ENCODE data around the gene PITPNC1.
"Not testable (repeated sequence)": the region's sequence is repeated elsewhere in the genome, so short reads cannot be mapped to it uniquely, and the experiment has no call there.

The PITPNC1 gene

DNA sequence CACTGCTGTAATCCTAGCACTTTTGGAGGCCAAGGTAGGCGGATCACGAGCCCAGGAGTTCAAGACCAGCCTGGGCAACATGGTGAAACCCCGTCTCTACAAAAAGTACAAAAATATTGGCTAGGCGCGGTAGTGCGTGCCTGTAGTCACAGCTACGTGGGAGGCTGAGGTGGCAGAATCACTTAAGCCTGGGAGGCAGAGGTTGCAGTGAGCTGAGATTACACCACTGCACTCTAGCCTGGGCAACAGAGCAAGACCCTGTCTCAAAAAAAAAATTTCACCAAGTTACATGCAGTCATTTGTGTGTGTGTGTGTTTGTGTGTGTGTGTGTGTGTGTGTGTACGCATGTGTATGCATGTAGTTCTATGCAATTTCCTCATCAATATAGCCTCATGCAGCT lies 325.8 kb downstream of the PITPNC1 start:
- not testable (repeated sequence) for DNase-seq

DNA sequence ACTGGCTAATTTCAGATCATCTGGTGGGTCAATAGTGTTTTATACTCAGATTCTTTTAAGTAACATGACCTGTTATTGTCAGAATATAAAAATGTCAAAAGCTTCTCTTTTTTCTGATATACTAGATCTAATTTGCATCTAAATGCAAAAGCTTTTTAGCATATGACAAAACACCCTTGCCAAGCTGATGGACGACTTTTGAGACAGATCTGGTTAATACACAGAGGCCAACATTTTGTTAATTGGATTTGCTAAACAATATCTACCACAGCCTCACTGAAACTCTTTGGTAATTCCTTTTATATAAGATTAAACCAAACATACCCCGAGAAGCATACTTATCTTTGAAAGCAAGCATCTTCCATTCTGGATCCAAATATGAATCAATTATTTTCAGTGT lies 330.4 kb downstream of the PITPNC1 start:
- no peak for DNase-seq

DNA sequence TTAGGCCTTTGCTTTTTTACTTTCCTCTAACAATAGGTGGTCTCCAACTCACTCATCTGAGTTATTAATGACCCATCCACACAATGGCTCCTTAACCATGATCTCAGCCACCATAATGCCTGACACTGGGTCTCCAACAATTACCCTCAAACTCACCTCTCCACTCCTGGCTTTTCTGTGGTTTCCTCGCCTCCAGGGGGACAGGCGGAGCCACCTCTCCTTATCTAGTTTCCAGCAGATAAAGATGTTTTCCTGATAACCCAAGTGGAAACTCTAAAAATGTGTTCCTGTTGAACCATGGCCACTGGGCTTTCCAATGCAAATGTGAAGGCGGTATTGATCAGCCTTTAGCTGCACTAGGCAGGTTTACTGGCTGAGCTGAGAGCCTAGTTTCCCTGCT lies 331.3 kb downstream of the PITPNC1 start:
- no peak for DNase-seq

DNA sequence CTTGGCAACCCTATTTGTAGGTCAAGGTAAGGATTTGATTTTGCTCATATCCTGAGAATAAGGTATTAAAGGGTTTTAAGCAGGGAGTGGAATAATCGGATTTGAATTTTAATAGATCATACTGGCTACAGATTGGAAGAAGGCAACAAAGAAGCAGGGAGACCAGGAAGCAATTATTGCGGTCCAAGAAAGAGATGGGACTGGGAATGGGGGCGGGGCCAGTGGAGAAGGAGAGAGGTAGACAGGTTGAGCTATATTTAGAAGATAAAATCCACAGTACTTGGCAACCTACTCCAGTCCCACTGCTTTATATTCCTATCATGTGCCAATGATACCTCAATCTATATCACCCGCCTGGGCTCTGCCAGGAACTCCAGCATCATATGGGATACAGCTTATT lies 334.8 kb downstream of the PITPNC1 start:
- no peak for DNase-seq

DNA sequence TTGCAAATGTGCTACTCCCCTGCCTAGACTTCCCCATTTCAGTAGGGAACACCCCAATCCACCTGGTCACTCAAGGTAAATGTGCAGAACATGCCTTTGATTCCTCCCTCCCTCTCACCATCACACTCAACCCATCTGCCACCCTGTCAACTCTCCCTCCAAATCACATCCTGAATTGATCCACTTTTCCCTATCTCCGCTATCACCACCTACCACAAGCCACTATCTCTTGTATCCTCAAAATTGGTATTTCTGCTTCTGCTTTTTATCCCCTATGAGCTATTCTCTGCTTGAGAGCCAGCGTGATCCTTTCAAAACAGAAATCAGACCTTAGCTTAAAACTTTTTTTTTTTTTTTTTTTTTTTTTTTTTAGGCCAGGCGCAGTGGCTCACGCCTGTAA lies 335.3 kb downstream of the PITPNC1 start:
- no peak for DNase-seq

DNA sequence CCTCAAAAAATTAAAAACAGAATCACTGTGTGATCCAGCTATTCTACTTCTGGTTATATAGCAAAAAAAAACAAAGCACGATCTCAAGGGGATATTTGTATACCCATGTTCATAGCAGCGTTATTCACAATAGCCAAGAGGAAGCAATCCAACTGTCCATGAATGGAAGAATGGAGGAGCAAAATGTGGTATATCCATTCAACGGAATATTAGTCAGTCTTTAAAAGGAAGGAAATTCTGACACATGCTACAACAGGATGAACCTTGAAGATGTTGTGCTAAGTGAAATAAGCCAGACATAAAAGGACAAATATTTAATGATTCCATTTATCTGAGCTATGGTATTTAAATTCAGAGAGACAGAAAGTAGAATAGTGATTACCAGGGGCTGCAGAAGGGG lies 336.1 kb downstream of the PITPNC1 start:
- DNase-seq = no peak

DNA sequence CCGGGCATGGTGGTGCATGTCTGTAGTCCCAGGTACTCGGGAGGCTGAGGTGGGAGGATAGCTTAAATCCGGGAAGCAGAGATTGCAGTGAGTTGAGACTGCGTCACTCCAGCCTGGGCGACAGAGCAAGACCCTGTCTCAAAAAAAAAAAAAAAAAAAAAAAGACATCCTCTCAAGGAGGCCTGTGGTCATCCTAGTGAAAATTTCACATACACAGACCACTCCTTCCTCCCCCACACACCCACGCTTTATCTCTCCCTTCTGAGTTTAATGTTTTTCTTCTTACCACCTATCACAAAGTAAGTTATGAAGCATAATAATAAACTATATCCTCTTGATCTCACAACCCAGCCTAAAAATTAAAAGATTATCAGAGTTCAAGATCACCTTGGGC lies 339.3 kb downstream of the PITPNC1 start:
- no peak for DNase-seq

DNA sequence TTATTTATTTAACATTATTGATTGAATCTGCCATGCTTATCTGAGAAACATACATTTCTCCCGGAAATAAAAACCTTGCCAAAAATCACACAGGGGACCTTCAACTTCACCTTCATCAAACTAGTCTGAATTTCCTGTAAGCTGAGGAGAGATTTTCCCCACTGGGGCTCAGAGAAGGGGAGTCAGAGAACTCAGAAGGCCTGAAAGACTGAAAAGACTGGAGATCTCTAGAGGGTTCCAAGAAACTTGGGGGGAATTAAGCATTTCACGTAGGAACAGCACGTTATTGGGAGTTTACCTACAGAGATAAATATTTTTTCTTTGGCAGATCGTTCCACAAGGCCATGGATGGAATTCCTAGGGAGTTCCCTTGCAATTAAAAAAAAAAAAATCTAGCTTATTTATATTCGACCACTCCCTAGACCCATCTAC lies 340.1 kb downstream of the PITPNC1 start:
- no peak for DNase-seq

DNA sequence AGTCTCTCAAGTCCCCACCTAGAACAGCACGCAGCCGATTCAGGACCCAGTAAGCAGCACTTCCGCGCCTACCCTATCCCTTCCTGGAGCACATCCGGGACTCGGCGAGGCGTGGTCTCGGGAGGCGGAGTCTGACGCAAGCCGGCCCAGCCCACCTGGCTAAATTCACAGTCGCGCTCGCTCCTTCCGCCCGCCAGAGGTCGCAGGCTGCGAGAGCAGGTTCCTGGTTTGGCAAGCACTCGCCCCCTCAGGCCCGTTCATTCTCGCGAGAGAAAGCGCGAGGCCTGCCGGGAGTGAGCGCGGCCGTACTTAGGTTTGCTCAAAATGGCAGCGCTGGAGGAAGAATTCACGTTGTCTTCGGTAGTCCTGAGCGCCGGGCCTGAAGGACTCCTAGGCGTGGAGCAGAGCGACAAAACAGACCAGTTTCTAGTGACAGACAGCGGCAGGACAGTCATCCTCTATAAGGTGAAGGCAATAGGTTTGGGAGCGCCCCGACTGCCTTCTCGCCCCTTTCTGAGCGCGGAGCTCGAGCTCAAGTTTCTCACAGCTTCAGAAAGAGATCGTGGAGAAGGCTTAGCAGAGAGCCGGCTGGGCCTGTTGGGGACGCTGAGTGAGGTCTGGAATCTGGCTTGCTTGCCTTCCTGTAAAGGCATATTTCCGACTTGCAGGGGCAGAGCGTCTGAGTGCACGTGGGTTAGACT lies 340.7 kb downstream of the PITPNC1 start, which contains the start of gene NOL11:
Gene NOL11, plus strand, starts transcription at position 313 of the 701 bp plus-strand sequence. Its CDS starts 12 bp downstream, at position 325.
- DNase-seq = peak; percentile 99

DNA sequence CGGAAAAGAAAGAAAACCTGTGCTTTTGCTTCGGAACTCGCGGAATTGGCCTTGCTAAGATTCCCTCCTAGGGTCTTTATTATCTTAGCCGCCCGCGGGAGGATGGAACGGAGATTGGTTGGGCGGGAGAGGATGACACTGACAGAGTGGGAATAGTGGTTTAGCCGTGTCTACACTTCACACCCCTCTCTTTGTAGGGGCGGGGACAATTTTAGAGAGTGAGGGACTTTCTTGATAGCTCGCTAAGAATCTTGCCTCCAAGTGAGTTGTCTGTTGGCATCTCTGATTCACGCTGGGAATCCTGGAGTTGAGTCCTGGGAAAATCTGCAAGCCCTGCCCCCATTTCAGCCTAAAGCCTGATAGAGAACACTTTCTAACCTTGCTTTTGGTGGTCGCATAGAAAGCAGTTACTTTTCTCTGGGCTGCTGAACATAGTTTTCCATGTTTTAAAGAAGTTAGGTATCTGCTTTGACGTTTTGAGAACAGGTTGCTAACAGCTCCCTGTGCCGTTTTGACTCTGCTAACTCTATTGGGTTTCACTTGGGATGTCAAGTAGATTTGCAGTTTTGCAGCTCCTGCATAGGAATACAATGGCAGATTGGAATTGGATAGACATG lies 341.4 kb downstream of the PITPNC1 start:
- peak in 1 of 4 experiments; percentile 30 for DNase-seq

DNA sequence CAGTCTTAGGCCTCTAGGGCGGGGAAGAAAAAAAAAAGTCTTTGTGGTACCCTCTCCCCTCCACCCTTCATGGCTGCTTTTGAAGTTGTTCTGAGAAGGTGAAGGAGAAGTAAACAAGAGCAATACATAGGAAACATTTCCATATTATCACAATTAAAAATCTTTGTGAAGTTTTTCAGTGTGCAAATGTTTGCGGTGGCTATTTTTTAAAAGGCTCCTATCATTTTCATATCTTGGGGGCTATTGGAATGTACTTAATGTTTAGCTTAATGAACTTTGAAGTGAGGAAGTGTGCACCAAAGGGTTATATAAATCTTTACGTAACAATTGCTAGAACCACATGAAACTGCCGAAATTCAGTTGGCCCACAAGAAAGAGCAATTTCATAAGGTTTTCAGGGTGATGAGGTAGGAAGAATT lies 348.3 kb downstream of the PITPNC1 start:
- no peak for DNase-seq

DNA sequence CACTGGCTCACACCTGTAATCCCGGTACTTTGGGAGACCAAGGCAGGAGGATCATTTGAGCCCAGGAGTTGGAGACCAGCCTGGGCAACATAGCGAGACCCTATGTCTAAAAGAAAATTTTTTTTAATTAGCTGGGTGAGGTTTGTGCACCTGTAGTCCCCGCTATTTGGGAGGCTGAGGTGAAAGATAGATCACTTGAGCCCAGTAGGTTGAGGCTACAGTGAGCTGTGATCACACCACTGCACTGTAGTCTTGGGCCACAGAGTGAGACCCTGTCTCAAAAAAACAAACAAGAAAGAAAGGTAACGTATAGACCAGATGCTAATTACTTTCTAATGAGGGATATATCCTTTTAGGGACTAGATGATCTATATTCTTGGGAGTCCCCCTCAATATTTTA lies 348.7 kb downstream of the PITPNC1 start:
- no peak for DNase-seq

DNA sequence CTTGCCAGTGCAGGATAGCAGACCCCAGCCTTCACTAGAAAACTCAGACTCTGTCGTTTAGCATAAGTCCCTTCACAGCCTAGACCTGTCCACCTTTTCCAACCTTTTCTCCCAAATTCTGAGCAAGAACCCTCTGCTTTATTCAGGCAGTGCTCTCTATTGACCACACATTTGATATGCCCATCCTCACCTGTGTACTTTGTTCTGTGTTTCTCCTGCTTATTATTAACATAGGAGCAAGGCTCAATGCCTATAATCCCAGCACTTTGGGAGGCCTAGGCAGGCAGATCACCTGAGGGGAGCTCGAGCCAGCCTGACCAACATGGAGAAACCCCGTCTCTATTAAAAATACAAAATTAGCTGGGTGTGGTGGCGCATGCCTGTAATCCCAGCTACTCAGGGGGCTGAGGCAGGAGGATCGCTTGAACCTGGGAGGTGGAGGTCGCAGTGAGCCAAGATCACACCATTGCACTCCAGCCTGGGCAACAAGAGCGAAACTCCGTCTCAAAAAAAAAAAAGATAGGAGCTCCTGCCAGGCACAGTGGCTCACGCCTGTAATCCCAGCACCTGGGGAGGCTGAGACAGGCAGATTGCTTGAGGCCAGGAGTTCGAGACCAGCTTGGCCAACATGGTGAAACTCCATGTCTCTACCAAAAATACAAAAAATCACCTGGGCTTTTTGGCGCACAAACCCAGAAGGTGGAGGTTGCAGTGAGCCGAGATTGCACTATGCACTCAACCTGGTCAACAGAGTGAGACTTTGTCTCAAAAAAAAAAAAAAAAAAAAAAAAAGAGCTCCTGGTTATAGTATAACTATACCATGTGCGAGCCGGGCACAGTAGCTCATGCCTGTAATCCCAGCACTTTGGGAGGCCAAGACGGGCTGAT lies 350.3 kb downstream of the PITPNC1 start:
- not testable (repeated sequence) for DNase-seq

DNA sequence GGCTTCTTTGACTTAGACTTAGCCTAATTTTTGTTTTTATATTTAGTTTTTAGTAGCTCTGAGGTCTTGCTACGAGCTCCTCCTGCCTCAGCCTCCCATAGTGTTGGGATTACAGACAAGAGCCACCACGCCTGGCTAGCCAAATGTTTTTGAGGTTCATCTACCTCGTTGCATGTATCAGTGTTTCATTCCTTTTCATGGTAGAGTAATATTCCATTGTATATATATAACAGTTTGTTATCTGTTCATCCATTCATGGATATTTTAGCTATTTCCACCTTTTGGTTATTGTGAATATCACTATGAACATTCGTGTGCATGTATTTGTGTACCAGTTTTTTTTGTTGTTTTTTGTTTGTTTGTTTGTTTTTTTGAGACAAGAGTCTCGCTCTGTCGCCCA lies 352.8 kb downstream of the PITPNC1 start:
- no peak for DNase-seq

DNA sequence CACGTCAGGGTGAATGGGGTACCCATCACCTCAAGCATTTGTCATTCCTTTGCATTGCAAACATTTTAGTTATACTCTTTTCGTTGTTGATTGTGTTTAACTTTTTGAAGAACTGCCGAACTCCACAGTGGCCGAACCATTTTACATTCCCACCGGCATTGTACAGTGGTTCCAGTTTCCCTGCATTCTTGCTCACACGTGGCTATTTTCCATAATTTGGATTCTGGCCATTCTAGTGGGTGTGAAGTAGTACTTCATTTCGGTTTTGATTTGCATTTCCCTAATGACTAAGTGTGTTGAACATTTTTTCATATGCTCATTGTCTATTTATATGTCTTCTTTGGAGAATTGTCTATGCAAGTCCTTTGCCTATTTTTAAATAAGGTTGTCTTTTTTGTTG lies 353.6 kb downstream of the PITPNC1 start:
- no peak for DNase-seq

DNA sequence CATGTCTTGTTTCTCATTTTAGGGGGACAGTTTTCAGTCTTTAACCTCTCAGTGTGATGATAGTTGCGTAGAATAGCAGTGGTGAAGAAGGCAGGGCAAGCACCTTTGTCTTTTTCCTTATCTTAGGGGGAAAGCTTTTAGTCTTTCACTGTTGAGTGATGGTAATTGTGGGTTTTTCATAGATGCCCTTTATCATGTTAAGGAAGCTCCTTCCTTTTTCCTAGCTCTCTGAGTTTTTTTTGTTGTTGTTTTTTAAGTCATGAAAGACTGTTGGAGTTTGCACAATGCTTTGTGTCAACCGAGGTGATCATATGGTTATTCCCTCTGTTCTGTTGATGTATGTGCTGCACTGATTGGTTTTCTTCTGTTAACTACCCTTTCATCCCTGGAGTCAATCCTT lies 356.4 kb downstream of the PITPNC1 start:
- DNase-seq = no peak

DNA sequence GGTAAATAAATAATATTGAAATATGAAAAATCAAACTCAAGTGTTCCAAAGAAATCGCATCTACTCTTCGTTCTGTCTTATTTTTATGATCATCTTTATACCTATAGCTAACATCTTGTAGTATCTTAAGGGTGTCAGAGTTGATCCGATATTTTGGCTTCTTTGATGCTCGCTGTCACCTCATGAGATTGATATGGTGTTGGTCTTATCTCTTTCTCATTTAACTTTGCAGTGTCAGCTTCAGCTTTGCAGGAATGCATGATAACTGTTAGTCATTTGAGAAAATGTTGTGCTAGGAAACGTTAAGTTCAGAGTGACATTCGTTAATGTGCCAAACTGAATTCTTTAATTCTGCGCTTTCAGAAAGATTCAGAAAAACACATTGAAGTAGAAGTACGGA lies 360.1 kb downstream of the PITPNC1 start:
- no peak for DNase-seq

DNA sequence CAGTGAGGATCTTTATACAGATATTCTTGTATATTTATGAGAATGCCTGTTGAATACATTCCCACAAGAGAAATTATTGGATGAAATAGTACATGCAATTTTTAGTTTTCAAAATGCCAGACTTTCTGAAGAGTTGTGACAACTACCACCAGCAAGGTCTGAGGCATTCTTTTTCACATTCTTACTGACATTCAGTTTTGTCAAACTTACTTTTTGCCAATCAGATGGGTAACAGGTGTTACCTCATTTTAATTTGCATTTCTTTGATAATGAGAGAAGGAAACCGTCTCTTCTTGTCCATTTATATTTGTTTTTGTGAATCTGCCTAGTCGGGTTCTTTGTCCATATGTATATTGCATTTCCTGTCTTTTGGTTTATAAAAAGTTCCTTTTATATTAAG lies 364.9 kb downstream of the PITPNC1 start:
- no peak for DNase-seq
